ENCODE data around the gene SIAH2. TPM values are rescaled to one million over a fixed set of nuclear protein-coding genes. Genes with fewer than 3 reads are reported as not detected.

SIAH2 gene
- total RNA-seq, 1 donor from 2014 or later: 39.7 TPM

- no peak for TF ChIP-seq CTCF (IDR thresholded peaks at IDR 0.05)
- Mint-ChIP-seq H3K27me3 (ENCODE audit: low read depth) (no peaks in the 10 kb centered on the region), H3K36me3 (ENCODE audit: low read depth) (peaks cover 12% of the 10 kb centered on the region), H3K4me1 (ENCODE audit: low read depth) (peaks cover 34% of the 10 kb centered on the region), H3K4me3 (ENCODE audit: unreplicated experiment) (no peak overlapping the region), H3K9me3 (ENCODE audit: low read depth) (no peaks in the 10 kb centered on the region), H3K27ac (ENCODE audit: unreplicated experiment) (peak overlapping the region; percentile 54)
- no peak for DNase-seq (ENCODE audit: low spot score)
Measured at GRCh38 chr3:150737874-150738679, 24.9 kb downstream of the SIAH2 start.

GRCh38 chr3:150736903-150737832 is 25.8 kb downstream of the SIAH2 start:
- Mint-ChIP-seq H3K36me3 (ENCODE audit: low read depth) (peaks cover 8% of the 10 kb centered on the region), H3K9me3 (ENCODE audit: low read depth) (no peaks in the 10 kb centered on the region), H3K4me1 (ENCODE audit: low read depth) (peaks cover 25% of the 10 kb centered on the region), H3K27ac (ENCODE audit: unreplicated experiment) (no peak overlapping the region), H3K27me3 (ENCODE audit: low read depth) (no peaks in the 10 kb centered on the region), H3K4me3 (ENCODE audit: unreplicated experiment) (no peak overlapping the region)
- no peak for DNase-seq (ENCODE audit: low spot score)
- no peak for TF ChIP-seq CTCF (IDR thresholded peaks at IDR 0.05)

GRCh38 chr3:150736316-150736719 is 26.7 kb downstream of the SIAH2 start:
- Mint-ChIP-seq H3K4me1 (ENCODE audit: low read depth) (peaks cover 24% of the 10 kb centered on the region), H3K4me3 (ENCODE audit: unreplicated experiment) (no peak overlapping the region)
- TF ChIP-seq CTCF (IDR thresholded peaks at IDR 0.05): no peak

GRCh38 chr3:150734795-150735119 is 28.2 kb downstream of the SIAH2 start:
- H3K4me1 Mint-ChIP-seq (ENCODE audit: low read depth): peaks cover 18% of the 10 kb centered on the region
- TF ChIP-seq CTCF (IDR thresholded peaks at IDR 0.05): no peak
- H3K4me3 Mint-ChIP-seq (ENCODE audit: unreplicated experiment): no peak overlapping the region
- H3K9me3 Mint-ChIP-seq (ENCODE audit: low read depth): no peaks in the 10 kb centered on the region
- no peak for DNase-seq (ENCODE audit: low spot score)
- no peak overlapping the region for H3K27ac Mint-ChIP-seq (ENCODE audit: unreplicated experiment)
- H3K27me3 Mint-ChIP-seq (ENCODE audit: low read depth): no peaks in the 10 kb centered on the region
- peaks cover 1% of the 10 kb centered on the region for H3K36me3 Mint-ChIP-seq (ENCODE audit: low read depth)

More at GRCh38 chr3:150736316-150736719, 26.7 kb downstream of the SIAH2 start:
- Mint-ChIP-seq H3K27me3 (ENCODE audit: low read depth) (no peaks in the 10 kb centered on the region), H3K9me3 (ENCODE audit: low read depth) (no peaks in the 10 kb centered on the region), H3K27ac (ENCODE audit: unreplicated experiment) (no peak overlapping the region), H3K36me3 (ENCODE audit: low read depth) (peaks cover 6% of the 10 kb centered on the region)
- DNase-seq (ENCODE audit: low spot score): no peak
